Activated T-cell treated with anti-CD3 and anti-CD28 coated beads, Interleukin-2, amount 50 U/mL, for 4 hours (primary cell): ENCODE results near the gene AKAP3. TPM values are rescaled to one million over a fixed set of nuclear protein-coding genes. Genes with fewer than 3 reads are reported as not detected.

Experiments used
- ATAC-seq, 2 donors: fragments of 200-7000 bp; cut with Tn5 transposase; one replicate each; pipeline ENCODE4 v1.10.0; 2021
- DNase-seq: peaks from one replicate; pipeline ENCODE4 v3.0.0-alpha.2; 2020
- H3K27me3 Mint-ChIP-seq: one replicate; pipeline ENCODE4 v1.8.0; 2021; ENCODE audit warnings: low read depth, mixed read lengths
- H3K36me3 Mint-ChIP-seq: one replicate; pipeline ENCODE4 v1.8.0; 2022; ENCODE audit warnings: mixed read lengths; ENCODE audit not compliant: insufficient read depth
- H3K4me1 Mint-ChIP-seq: one replicate; pipeline ENCODE4 v1.8.0; 2021; ENCODE audit warnings: low read depth, mixed read lengths
- H3K4me3 Mint-ChIP-seq: one replicate; pipeline ENCODE4 v1.8.0; 2021; ENCODE audit warnings: mild to moderate bottlenecking, moderate library complexity, mixed read lengths
- H3K9me3 Mint-ChIP-seq: one replicate; pipeline ENCODE4 v1.8.0; 2021; ENCODE audit warnings: mixed read lengths
- total RNA-seq, 3 donors: library from RNA; stranded (reverse); gene quantifications; one replicate each; pipeline ENCODE4 v1.2.1, GENCODE V29; 2021

AKAP3 gene
- total RNA-seq, 3 donors from 2014 or later = 0.65 to 1.1 (median 0.92) TPM

- no peaks in the 10 kb centered on the region for H3K36me3 Mint-ChIP-seq
Observed at GRCh38 chr12:4584281-4584680, 64.6 kb downstream of the AKAP3 start.

GRCh38 chr12:4580281-4580688, 68.6 kb downstream of the AKAP3 start:
- Mint-ChIP-seq H3K27me3 (peaks cover 7% of the 10 kb centered on the region), H3K36me3 (no peaks in the 10 kb centered on the region), H3K4me1 (no peaks in the 10 kb centered on the region), H3K4me3 (no peak overlapping the region), H3K9me3 (no peaks in the 10 kb centered on the region)
- no peak for DNase-seq
- no peak for ATAC-seq

More at GRCh38 chr12:4584281-4584680, 64.6 kb downstream of the AKAP3 start:
- Mint-ChIP-seq H3K9me3 (no peaks in the 10 kb centered on the region), H3K4me1 (no peaks in the 10 kb centered on the region), H3K4me3 (no peak overlapping the region), H3K27me3 (peaks cover 12% of the 10 kb centered on the region)
- no peak for ATAC-seq
- no peak for DNase-seq

GRCh38 chr12:4579305-4580102, 69.3 kb downstream of the AKAP3 start:
- ATAC-seq (no peak), DNase-seq (no peak)
- no peaks in the 10 kb centered on the region for H3K36me3 Mint-ChIP-seq
- H3K27me3 Mint-ChIP-seq = peaks cover 5% of the 10 kb centered on the region
- no peaks in the 10 kb centered on the region for H3K9me3 Mint-ChIP-seq
- no peak overlapping the region for H3K4me3 Mint-ChIP-seq
- H3K4me1 Mint-ChIP-seq = no peaks in the 10 kb centered on the region

- no peak for ATAC-seq
- no peak for DNase-seq
- no peaks in the 10 kb centered on the region for H3K27me3 Mint-ChIP-seq
- H3K9me3 Mint-ChIP-seq = no peaks in the 10 kb centered on the region
- H3K4me1 Mint-ChIP-seq = peaks cover 1% of the 10 kb centered on the region
- no peaks in the 10 kb centered on the region for H3K36me3 Mint-ChIP-seq
- no peak overlapping the region for H3K4me3 Mint-ChIP-seq
Observed at GRCh38 chr12:4572680-4573079, 76.2 kb downstream of the AKAP3 start.

GRCh38 chr12:4569261-4569660, 79.6 kb downstream of the AKAP3 start:
- Mint-ChIP-seq H3K36me3 (no peaks in the 10 kb centered on the region), H3K9me3 (no peaks in the 10 kb centered on the region), H3K4me3 (no peak overlapping the region), H3K4me1 (peaks cover 16% of the 10 kb centered on the region), H3K27me3 (peaks cover 2% of the 10 kb centered on the region)
- ATAC-seq (no peak), DNase-seq (no peak)

GRCh38 chr12:4567073-4567881, 81.6 kb downstream of the AKAP3 start:
- H3K4me3 Mint-ChIP-seq = no peak overlapping the region
- no peaks in the 10 kb centered on the region for H3K9me3 Mint-ChIP-seq
- DNase-seq (no peak), ATAC-seq (no peak)
- H3K27me3 Mint-ChIP-seq = peaks cover 5% of the 10 kb centered on the region
- H3K4me1 Mint-ChIP-seq = peaks cover 19% of the 10 kb centered on the region
- H3K36me3 Mint-ChIP-seq = no peaks in the 10 kb centered on the region

GRCh38 chr12:4566474-4566873, 82.4 kb downstream of the AKAP3 start:
- Mint-ChIP-seq H3K4me3 (no peak overlapping the region), H3K9me3 (no peaks in the 10 kb centered on the region), H3K4me1 (peaks cover 21% of the 10 kb centered on the region)

More at GRCh38 chr12:4566474-4566873, 82.4 kb downstream of the AKAP3 start:
- DNase-seq = no peak
- H3K36me3 Mint-ChIP-seq = no peaks in the 10 kb centered on the region
- ATAC-seq = no peak
- peaks cover 5% of the 10 kb centered on the region for H3K27me3 Mint-ChIP-seq

Other genes starting within 250 kb of the AKAP3 start
- gene FGF6, start 203.2 kb downstream of the AKAP3 start, total RNA-seq = not detected
- 10 to 100 TPM; 13.2 to 18.3 (median 14.2) TPM for gene RAD51AP1, start 110.2 kb downstream of the AKAP3 start, total RNA-seq
- 10 to 100 TPM; 27.9 to 41.5 (median 34.1) TPM for gene DYRK4, start 86.8 kb downstream of the AKAP3 start, total RNA-seq
- gene NDUFA9, start 63 bp upstream of the AKAP3 start, total RNA-seq = 100 to 1,000 TPM; 149 to 164 (median 151) TPM
- under 1 TPM; 0.29 to 0.58 (median 0.57) TPM for gene GALNT8, start 71.3 kb upstream of the AKAP3 start, total RNA-seq